ENCODE measurements around the gene DOCK1.

DNA sequence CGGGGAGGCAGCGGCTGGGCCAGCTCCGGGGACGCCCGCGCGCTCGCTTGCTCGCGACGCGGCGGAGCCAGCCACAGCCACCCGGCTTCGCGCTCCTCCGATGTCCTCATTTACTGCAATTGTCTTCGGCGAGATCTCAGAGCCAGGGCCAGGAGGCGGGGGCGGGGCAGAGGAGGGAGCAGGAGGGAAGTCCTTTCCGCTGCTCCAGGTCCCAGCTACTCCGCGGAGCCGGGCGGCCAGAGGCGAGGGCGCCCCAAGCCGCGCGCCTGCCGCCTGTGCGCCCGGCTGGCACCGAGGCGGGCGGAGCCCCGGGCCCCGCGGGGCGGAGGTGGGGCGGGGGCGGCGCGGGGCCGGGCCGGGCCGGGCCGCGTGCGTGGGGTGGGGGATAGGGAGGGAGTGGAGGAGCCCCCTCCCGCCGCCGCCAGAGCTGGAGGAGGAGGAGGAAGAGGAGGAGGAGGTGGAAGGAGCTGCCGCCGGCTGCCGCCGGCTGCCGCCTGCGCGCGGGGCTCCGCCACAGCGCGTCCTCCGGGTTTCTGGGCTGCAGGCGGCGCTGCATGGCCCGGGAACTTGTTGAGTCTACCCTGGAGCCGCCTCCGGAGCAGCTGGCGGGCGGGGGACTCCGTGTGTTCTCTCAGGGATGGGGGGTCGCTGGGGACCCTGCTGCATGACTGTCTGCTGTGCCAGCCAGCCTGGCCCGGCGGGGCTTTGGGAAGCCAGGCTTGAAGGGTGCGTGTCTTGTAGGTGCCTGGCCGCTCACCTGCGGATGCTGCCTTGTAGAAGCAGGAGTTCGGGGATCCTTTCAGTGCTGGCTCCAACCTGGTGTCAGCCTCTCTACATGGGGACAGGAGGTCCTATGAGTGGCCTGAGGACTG lies 291.3 kb downstream of the DOCK1 start, which contains the start of gene INSYN2A:
- TF ChIP-seq, protein P1, sequence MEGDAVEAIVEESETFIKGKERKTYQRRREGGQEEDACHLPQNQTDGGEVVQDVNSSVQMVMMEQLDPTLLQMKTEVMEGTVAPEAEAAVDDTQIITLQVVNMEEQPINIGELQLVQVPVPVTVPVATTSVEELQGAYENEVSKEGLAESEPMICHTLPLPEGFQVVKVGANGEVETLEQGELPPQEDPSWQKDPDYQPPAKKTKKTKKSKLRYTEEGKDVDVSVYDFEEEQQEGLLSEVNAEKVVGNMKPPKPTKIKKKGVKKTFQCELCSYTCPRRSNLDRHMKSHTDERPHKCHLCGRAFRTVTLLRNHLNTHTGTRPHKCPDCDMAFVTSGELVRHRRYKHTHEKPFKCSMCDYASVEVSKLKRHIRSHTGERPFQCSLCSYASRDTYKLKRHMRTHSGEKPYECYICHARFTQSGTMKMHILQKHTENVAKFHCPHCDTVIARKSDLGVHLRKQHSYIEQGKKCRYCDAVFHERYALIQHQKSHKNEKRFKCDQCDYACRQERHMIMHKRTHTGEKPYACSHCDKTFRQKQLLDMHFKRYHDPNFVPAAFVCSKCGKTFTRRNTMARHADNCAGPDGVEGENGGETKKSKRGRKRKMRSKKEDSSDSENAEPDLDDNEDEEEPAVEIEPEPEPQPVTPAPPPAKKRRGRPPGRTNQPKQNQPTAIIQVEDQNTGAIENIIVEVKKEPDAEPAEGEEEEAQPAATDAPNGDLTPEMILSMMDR (IDR thresholded peaks at IDR 0.05) = peak; percentile 51
- no peak for TF ChIP-seq EZH2phosphoT487 (IDR thresholded peaks at IDR 0.05)
